ENCODE results near the gene TSPAN4. TPM values are rescaled to one million over a fixed set of nuclear protein-coding genes. Genes with fewer than 3 reads are reported as not detected.

The TSPAN4 gene
- total RNA-seq, 1 donor from 2014 or later = 26.4 TPM

DNA sequence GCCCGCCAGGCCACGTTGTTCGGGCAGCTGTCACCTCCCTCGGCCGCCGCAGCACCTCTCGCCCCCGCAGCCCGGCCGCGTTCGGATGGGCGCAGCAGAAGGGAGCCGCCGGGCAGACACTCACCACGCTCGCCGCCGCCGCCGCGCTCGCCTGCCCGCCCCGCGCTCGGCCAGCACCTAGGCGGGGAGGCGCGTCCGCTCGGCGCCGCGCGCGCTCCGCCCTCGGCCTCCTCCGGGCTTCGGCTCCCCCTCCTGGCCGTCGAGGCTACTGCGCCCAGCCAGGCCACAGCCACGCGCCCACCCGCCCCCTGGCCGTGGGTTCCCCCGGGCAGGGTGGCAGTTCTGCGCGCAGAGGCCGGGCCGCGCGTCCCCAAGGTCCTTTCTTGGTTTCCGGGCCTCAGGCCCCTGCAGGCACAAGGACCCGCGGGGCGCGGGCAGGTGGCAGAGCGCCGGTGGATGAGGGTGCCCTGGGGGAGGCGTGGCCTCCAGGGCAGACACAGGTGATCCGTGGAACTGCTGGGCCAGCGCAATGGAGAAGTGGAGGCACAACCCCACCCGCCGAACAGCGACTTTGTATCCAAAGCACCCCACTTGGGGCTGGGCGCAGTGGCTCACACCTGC lies 44.4 kb upstream of the TSPAN4 start, which contains the start of gene SLC25A22:
TSS of gene SLC25A22 (minus strand) at position 189 of the 621 bp plus-strand sequence. CDS start 3,275 bp downstream, outside the sequence.
- Mint-ChIP-seq H3K9me3 (ENCODE audit: unreplicated experiment) (no peaks in the 10 kb centered on the region), H3K36me3 (ENCODE audit: low read depth, unreplicated experiment) (no peaks in the 10 kb centered on the region), H3K4me1 (ENCODE audit: unreplicated experiment) (no peaks in the 10 kb centered on the region), H3K4me3 (ENCODE audit: unreplicated experiment) (peak within 1 kb of the TSS; percentile 83), H3K27ac (ENCODE audit: unreplicated experiment) (no peak within 1 kb of the TSS), H3K27me3 (ENCODE audit: unreplicated experiment) (peaks cover 10% of the 10 kb centered on the region)
- TF ChIP-seq CTCF (IDR thresholded peaks at IDR 0.05; ENCODE audit: unreplicated experiment) = peak; percentile 94
- DNase-seq (ENCODE audit: low spot score) = peak; percentile 95

- H3K9me3 Mint-ChIP-seq (ENCODE audit: unreplicated experiment) = no peaks in the 10 kb centered on the region
- H3K4me1 Mint-ChIP-seq (ENCODE audit: unreplicated experiment) = no peaks in the 10 kb centered on the region
- no peak overlapping the region for H3K4me3 Mint-ChIP-seq (ENCODE audit: unreplicated experiment)
- no peak for TF ChIP-seq CTCF (IDR thresholded peaks at IDR 0.05; ENCODE audit: unreplicated experiment)
- no peak overlapping the region for H3K27ac Mint-ChIP-seq (ENCODE audit: unreplicated experiment)
- no peaks in the 10 kb centered on the region for H3K36me3 Mint-ChIP-seq (ENCODE audit: low read depth, unreplicated experiment)
- DNase-seq (ENCODE audit: low spot score) = no peak
- peaks cover 12% of the 10 kb centered on the region for H3K27me3 Mint-ChIP-seq (ENCODE audit: unreplicated experiment)
Measured at GRCh38 chr11:799641-800316, 42.9 kb upstream of the TSPAN4 start.

GRCh38 chr11:800473-800872 lies 42.2 kb upstream of the TSPAN4 start:
- TF ChIP-seq CTCF (IDR thresholded peaks at IDR 0.05; ENCODE audit: unreplicated experiment) = no peak
- Mint-ChIP-seq H3K27ac (ENCODE audit: unreplicated experiment) (no peak overlapping the region), H3K27me3 (ENCODE audit: unreplicated experiment) (peaks cover 12% of the 10 kb centered on the region), H3K36me3 (ENCODE audit: low read depth, unreplicated experiment) (no peaks in the 10 kb centered on the region), H3K9me3 (ENCODE audit: unreplicated experiment) (no peaks in the 10 kb centered on the region), H3K4me1 (ENCODE audit: unreplicated experiment) (no peaks in the 10 kb centered on the region), H3K4me3 (ENCODE audit: unreplicated experiment) (no peak overlapping the region)
- DNase-seq (ENCODE audit: low spot score) = no peak

GRCh38 chr11:801097-801780 lies 41.4 kb upstream of the TSPAN4 start:
- no peak for TF ChIP-seq CTCF (IDR thresholded peaks at IDR 0.05; ENCODE audit: unreplicated experiment)
- Mint-ChIP-seq H3K27me3 (ENCODE audit: unreplicated experiment) (peaks cover 12% of the 10 kb centered on the region), H3K36me3 (ENCODE audit: low read depth, unreplicated experiment) (no peaks in the 10 kb centered on the region), H3K27ac (ENCODE audit: unreplicated experiment) (no peak overlapping the region), H3K9me3 (ENCODE audit: unreplicated experiment) (no peaks in the 10 kb centered on the region), H3K4me3 (ENCODE audit: unreplicated experiment) (no peak overlapping the region), H3K4me1 (ENCODE audit: unreplicated experiment) (no peaks in the 10 kb centered on the region)
- no peak for DNase-seq (ENCODE audit: low spot score)
